DMS153 (cell line): ENCODE results near the gene MTERF4.
A peak's percentile ranks its signal among the peaks of the same experiment; 100 is the strongest.
"Not testable (repeated sequence)": the region's sequence is repeated elsewhere in the genome, so short reads cannot be mapped to it uniquely, and the experiment has no call there.

ENCODE experiments used
- DNase-seq: peaks from one replicate; lab custom pipeline; 2025; lab: John Stamatoyannopoulos, UW

MTERF4 gene

GRCh38 chr2:241110607-241111439 is 8.7 kb upstream of the MTERF4 start:
- DNase-seq: no peak

- no peak for DNase-seq
These were observed 8.1 kb upstream of the MTERF4 start for GRCh38 chr2:241110089-241110606.

GRCh38 chr2:241109210-241110088 is 7.4 kb upstream of the MTERF4 start:
- DNase-seq: no peak

- no peak for DNase-seq
These were observed 6.5 kb upstream of the MTERF4 start for GRCh38 chr2:241108271-241109209.

- no peak for DNase-seq
These were observed 5.1 kb upstream of the MTERF4 start for GRCh38 chr2:241107031-241107783.

GRCh38 chr2:241105641-241106040 is 3.6 kb upstream of the MTERF4 start:
- DNase-seq: no peak

GRCh38 chr2:241104611-241105010 is 2.5 kb upstream of the MTERF4 start:
- DNase-seq: not testable (repeated sequence)

GRCh38 chr2:241103176-241103595 is 1.1 kb upstream of the MTERF4 start:
- DNase-seq: no peak

- no peak for DNase-seq
These were observed 2.8 kb downstream of the MTERF4 start for GRCh38 chr2:241099246-241099645.

GRCh38 chr2:241096979-241097378 is 5.1 kb downstream of the MTERF4 start:
- no peak for DNase-seq

- DNase-seq: no peak
These were observed 6.3 kb downstream of the MTERF4 start for GRCh38 chr2:241095594-241096290.

- DNase-seq: no peak
These were observed 7.1 kb downstream of the MTERF4 start for GRCh38 chr2:241094924-241095420.

GRCh38 chr2:241094172-241094571 is 7.9 kb downstream of the MTERF4 start:
- DNase-seq: no peak

- peak; percentile 69 for DNase-seq
These were observed 8.8 kb downstream of the MTERF4 start for GRCh38 chr2:241093133-241093781.

GRCh38 chr2:241092677-241093076 is 9.4 kb downstream of the MTERF4 start:
- DNase-seq: no peak

- peak; percentile 13 for DNase-seq
These were observed 10.2 kb downstream of the MTERF4 start for GRCh38 chr2:241091734-241092445.

GRCh38 chr2:241091201-241091600 is 10.9 kb downstream of the MTERF4 start:
- no peak for DNase-seq

GRCh38 chr2:241088791-241089732 is 13.0 kb downstream of the MTERF4 start:
- DNase-seq: no peak
